Measurements from ENCODE around the gene HOXC12. TPM values are rescaled to one million over a fixed set of nuclear protein-coding genes. Genes with fewer than 3 reads are reported as not detected.

The HOXC12 gene
- polyA plus RNA-seq, 4 donors: not detected

DNA sequence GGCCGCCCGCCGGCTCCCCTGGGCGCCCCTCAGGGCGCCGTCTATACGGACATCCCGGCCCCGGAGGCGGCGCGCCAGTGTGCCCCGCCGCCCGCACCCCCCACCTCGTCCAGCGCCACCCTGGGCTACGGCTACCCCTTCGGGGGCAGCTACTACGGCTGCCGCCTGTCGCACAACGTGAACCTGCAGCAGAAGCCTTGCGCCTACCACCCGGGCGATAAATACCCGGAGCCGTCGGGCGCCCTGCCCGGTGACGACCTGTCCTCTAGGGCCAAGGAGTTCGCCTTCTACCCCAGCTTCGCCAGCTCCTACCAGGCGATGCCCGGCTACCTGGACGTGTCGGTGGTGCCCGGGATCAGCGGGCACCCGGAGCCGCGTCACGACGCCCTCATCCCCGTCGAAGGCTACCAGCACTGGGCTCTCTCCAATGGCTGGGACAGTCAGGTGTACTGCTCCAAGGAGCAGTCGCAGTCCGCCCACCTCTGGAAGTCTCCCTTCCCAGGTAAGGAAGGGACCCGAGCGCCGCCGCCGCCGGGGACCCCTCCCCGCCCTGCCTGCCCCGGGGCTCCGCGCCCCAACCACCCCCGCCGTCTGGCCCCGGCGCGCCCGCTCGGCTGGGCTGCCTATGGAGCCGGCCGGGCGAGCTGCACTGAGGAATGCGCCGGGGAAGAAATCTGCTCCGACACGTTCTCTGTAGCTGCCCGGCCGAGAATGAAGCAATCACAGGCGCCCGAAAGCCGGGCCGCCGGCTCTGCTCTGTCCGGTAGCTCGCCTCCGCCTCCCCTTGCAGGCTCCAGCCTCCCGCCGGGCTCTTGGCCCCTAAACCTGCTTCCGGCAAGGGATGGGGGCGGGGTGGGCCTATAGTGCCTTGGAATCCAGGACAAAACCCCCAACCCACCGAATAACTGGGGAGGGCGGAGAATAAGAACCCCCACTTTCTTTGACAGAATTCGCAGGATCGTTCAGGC, 15.3 kb upstream of the HOXC12 start:
- Histone ChIP-seq H3K4me1 (ENCODE audit: control insufficient read depth in 3 of 3, insufficient read depth in 2 of 3, low read depth in 1 of 3, low read length in 2 of 3) (peaks cover 0 to 3% (median 0%) of the 10 kb centered on the region in 3 donors), H3K27me3 (ENCODE audit: control insufficient read depth in 3 of 3, insufficient read depth in 3 of 3, low read length in 3 of 3) (peaks cover 10 to 90% (median 55%) of the 10 kb centered on the region in 3 donors), H3K9me3 (ENCODE audit: control insufficient read depth in 2 of 2, insufficient read depth in 1 of 2, low read depth in 1 of 2, low read length in 1 of 2) (peaks cover 0 to 8% of the 10 kb centered on the region in 2 donors), H3K27ac (ENCODE audit: low read depth in 1 of 3, low read length in 2 of 3) (no peak overlapping the region), H3K4me3 (ENCODE audit: low read depth in 1 of 3, low read length in 3 of 3) (no peak overlapping the region), H3K36me3 (ENCODE audit: control insufficient read depth in 3 of 3, insufficient read depth in 2 of 3, low read depth in 1 of 3, low read length in 3 of 3) (no peaks in the 10 kb centered on the region)
- DNase-seq: no peak
- WGBS, 3 donors: 7 to 12% (median 8%) methylated on average over 78 to 91 of the region's 91 CpGs
- FAIRE-seq: no peak

GRCh38 chr12:53940443-53941014, 14.2 kb upstream of the HOXC12 start:
- FAIRE-seq (no peak), DNase-seq (no peak)
- Histone ChIP-seq H3K4me1 (ENCODE audit: control insufficient read depth in 3 of 3, insufficient read depth in 2 of 3, low read depth in 1 of 3, low read length in 2 of 3) (peaks cover 0 to 3% (median 0%) of the 10 kb centered on the region in 3 donors), H3K4me3 (ENCODE audit: low read depth in 1 of 3, low read length in 3 of 3) (no peak overlapping the region), H3K36me3 (ENCODE audit: control insufficient read depth in 3 of 3, insufficient read depth in 2 of 3, low read depth in 1 of 3, low read length in 3 of 3) (no peaks in the 10 kb centered on the region), H3K9me3 (ENCODE audit: control insufficient read depth in 2 of 2, insufficient read depth in 1 of 2, low read depth in 1 of 2, low read length in 1 of 2) (peaks cover 0 to 8% of the 10 kb centered on the region in 2 donors), H3K27me3 (ENCODE audit: control insufficient read depth in 3 of 3, insufficient read depth in 3 of 3, low read length in 3 of 3) (peaks cover 13 to 90% (median 56%) of the 10 kb centered on the region in 3 donors), H3K27ac (ENCODE audit: low read depth in 1 of 3, low read length in 2 of 3) (no peak overlapping the region)
- 8 to 14% (median 14%) methylated on average over 9 of the region's 9 CpGs for WGBS, 3 donors

- Histone ChIP-seq H3K27ac (ENCODE audit: low read depth in 1 of 3, low read length in 2 of 3) (no peak overlapping the region), H3K27me3 (ENCODE audit: control insufficient read depth in 3 of 3, insufficient read depth in 3 of 3, low read length in 3 of 3) (peaks cover 14 to 90% (median 57%) of the 10 kb centered on the region in 3 donors), H3K4me3 (ENCODE audit: low read depth in 1 of 3, low read length in 3 of 3) (no peak overlapping the region), H3K36me3 (ENCODE audit: control insufficient read depth in 3 of 3, insufficient read depth in 2 of 3, low read depth in 1 of 3, low read length in 3 of 3) (no peaks in the 10 kb centered on the region), H3K4me1 (ENCODE audit: control insufficient read depth in 3 of 3, insufficient read depth in 2 of 3, low read depth in 1 of 3, low read length in 2 of 3) (peaks cover 0 to 3% (median 0%) of the 10 kb centered on the region in 3 donors), H3K9me3 (ENCODE audit: control insufficient read depth in 2 of 2, insufficient read depth in 1 of 2, low read depth in 1 of 2, low read length in 1 of 2) (peaks cover 0 to 8% of the 10 kb centered on the region in 2 donors)
- FAIRE-seq (no peak), DNase-seq (no peak)
Measured at GRCh38 chr12:53941187-53941586, 13.5 kb upstream of the HOXC12 start.

GRCh38 chr12:53941750-53942149, 13.0 kb upstream of the HOXC12 start:
- H3K27ac ChIP-seq (ENCODE audit: low read depth in 1 of 3, low read length in 2 of 3): no peak overlapping the region
- no peaks in the 10 kb centered on the region for H3K36me3 ChIP-seq (ENCODE audit: control insufficient read depth in 3 of 3, insufficient read depth in 2 of 3, low read depth in 1 of 3, low read length in 3 of 3)
- peaks cover 0 to 8% of the 10 kb centered on the region in 2 donors for H3K9me3 ChIP-seq (ENCODE audit: control insufficient read depth in 2 of 2, insufficient read depth in 1 of 2, low read depth in 1 of 2, low read length in 1 of 2)
- WGBS, 3 donors: 10 to 17% (median 11%) methylated on average over 4 to 5 of the region's 5 CpGs
- DNase-seq (no peak), FAIRE-seq (no peak)
- peaks cover 0 to 3% (median 0%) of the 10 kb centered on the region in 3 donors for H3K4me1 ChIP-seq (ENCODE audit: control insufficient read depth in 3 of 3, insufficient read depth in 2 of 3, low read depth in 1 of 3, low read length in 2 of 3)
- H3K27me3 ChIP-seq (ENCODE audit: control insufficient read depth in 3 of 3, insufficient read depth in 3 of 3, low read length in 3 of 3): peaks cover 18 to 89% (median 57%) of the 10 kb centered on the region in 3 donors
- no peak overlapping the region for H3K4me3 ChIP-seq (ENCODE audit: low read depth in 1 of 3, low read length in 3 of 3)

- no peak overlapping the region for H3K27ac ChIP-seq (ENCODE audit: low read depth in 1 of 3, low read length in 2 of 3)
- peaks cover 0 to 3% (median 0%) of the 10 kb centered on the region in 3 donors for H3K4me1 ChIP-seq (ENCODE audit: control insufficient read depth in 3 of 3, insufficient read depth in 2 of 3, low read depth in 1 of 3, low read length in 2 of 3)
- DNase-seq: no peak
- no peak for FAIRE-seq
- H3K27me3 ChIP-seq (ENCODE audit: control insufficient read depth in 3 of 3, insufficient read depth in 3 of 3, low read length in 3 of 3): peaks cover 20 to 89% (median 54%) of the 10 kb centered on the region in 3 donors
- 13 to 15% (median 14%) methylated on average over 2 of the region's 2 CpGs for WGBS, 3 donors
- H3K36me3 ChIP-seq (ENCODE audit: control insufficient read depth in 3 of 3, insufficient read depth in 2 of 3, low read depth in 1 of 3, low read length in 3 of 3): no peaks in the 10 kb centered on the region
- no peak overlapping the region for H3K4me3 ChIP-seq (ENCODE audit: low read depth in 1 of 3, low read length in 3 of 3)
- peaks cover 0 to 7% of the 10 kb centered on the region in 2 donors for H3K9me3 ChIP-seq (ENCODE audit: control insufficient read depth in 2 of 2, insufficient read depth in 1 of 2, low read depth in 1 of 2, low read length in 1 of 2)
Measured at GRCh38 chr12:53942467-53942997, 12.2 kb upstream of the HOXC12 start.

GRCh38 chr12:53944209-53944608, 10.5 kb upstream of the HOXC12 start:
- no peak overlapping the region for H3K27ac ChIP-seq (ENCODE audit: low read depth in 1 of 3, low read length in 2 of 3)
- 16 to 23% (median 18%) methylated on average over 4 of the region's 4 CpGs for WGBS, 3 donors
- FAIRE-seq: no peak
- peaks cover 16 to 91% (median 56%) of the 10 kb centered on the region in 3 donors for H3K27me3 ChIP-seq (ENCODE audit: control insufficient read depth in 3 of 3, insufficient read depth in 3 of 3, low read length in 3 of 3)
- no peaks in the 10 kb centered on the region for H3K36me3 ChIP-seq (ENCODE audit: control insufficient read depth in 3 of 3, insufficient read depth in 2 of 3, low read depth in 1 of 3, low read length in 3 of 3)
- no peak overlapping the region for H3K4me3 ChIP-seq (ENCODE audit: low read depth in 1 of 3, low read length in 3 of 3)
- no peaks in the 10 kb centered on the region for H3K4me1 ChIP-seq (ENCODE audit: control insufficient read depth in 3 of 3, insufficient read depth in 2 of 3, low read depth in 1 of 3, low read length in 2 of 3)
- H3K9me3 ChIP-seq (ENCODE audit: control insufficient read depth in 2 of 2, insufficient read depth in 1 of 2, low read depth in 1 of 2, low read length in 1 of 2): no peaks in the 10 kb centered on the region
- DNase-seq: no peak

DNA sequence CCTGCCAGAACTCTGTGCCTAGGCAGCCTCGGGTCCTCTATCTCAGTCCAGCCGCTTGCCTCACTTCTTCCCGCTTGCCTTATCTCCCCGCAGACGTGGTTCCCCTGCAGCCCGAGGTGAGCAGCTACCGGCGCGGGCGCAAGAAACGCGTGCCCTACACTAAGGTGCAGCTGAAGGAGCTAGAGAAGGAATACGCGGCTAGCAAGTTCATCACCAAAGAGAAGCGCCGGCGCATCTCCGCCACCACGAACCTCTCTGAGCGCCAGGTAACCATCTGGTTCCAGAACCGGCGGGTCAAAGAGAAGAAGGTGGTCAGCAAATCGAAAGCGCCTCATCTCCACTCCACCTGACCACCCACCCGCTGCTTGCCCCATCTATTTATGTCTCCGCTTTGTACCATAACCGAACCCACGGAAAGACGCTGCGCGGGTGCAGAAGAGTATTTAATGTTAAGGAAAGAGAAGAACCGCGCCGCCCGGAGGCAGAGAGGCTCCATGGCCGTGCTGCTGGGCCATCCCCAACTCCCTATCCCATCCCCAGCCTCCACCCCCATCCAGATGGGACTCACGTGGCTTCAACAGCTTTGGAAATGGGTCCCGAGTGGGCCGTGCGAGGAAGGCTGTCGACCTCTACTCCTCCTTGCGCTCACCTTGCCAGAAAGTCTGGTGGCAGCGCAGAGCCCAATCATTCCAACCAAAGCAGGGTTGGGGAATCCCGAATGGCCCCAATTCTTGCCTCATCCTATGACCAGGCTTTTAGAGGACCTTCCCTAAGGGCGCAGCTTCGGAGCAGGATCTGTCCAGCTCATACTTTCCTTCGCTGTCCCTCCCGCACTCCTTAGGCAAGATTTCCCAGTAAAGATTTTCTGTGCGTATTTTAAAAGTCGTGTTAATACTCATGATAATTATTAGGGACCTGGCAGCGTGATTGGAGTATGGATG, 9.5 kb upstream of the HOXC12 start:
- Histone ChIP-seq H3K4me3 (ENCODE audit: low read depth in 1 of 3, low read length in 3 of 3) (no peak overlapping the region), H3K36me3 (ENCODE audit: control insufficient read depth in 3 of 3, insufficient read depth in 2 of 3, low read depth in 1 of 3, low read length in 3 of 3) (no peaks in the 10 kb centered on the region), H3K9me3 (ENCODE audit: control insufficient read depth in 2 of 2, insufficient read depth in 1 of 2, low read depth in 1 of 2, low read length in 1 of 2) (no peaks in the 10 kb centered on the region), H3K27me3 (ENCODE audit: control insufficient read depth in 3 of 3, insufficient read depth in 3 of 3, low read length in 3 of 3) (peaks cover 15 to 91% (median 63%) of the 10 kb centered on the region in 3 donors), H3K4me1 (ENCODE audit: control insufficient read depth in 3 of 3, insufficient read depth in 2 of 3, low read depth in 1 of 3, low read length in 2 of 3) (no peaks in the 10 kb centered on the region), H3K27ac (ENCODE audit: low read depth in 1 of 3, low read length in 2 of 3) (no peak overlapping the region)
- DNase-seq: no peak
- 8 to 13% (median 8%) methylated on average over 51 of the region's 51 CpGs for WGBS, 3 donors
- FAIRE-seq: no peak

DNA sequence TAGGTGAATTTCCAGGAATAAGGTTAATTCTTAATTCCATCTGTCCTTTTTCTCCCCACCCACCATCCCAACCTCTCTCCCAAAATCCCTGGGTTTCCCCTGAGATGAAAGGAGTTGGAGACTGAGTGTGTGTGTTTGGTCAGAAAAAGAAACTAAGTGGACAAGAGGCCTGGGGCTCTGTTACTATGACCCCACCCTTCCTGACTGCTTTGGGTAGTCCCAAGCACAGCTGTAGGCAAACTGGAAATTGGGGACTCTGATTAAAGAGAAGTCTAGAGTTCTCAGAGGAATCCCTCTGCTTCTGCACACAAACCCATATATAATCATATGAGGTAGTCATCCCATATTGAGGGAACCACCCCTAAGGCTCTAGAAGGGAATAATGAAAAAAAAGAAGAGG, 7.0 kb upstream of the HOXC12 start:
- no peak for FAIRE-seq
- Histone ChIP-seq H3K27ac (ENCODE audit: low read depth in 1 of 3, low read length in 2 of 3) (no peak overlapping the region), H3K9me3 (ENCODE audit: control insufficient read depth in 2 of 2, insufficient read depth in 1 of 2, low read depth in 1 of 2, low read length in 1 of 2) (no peaks in the 10 kb centered on the region), H3K36me3 (ENCODE audit: control insufficient read depth in 3 of 3, insufficient read depth in 2 of 3, low read depth in 1 of 3, low read length in 3 of 3) (no peaks in the 10 kb centered on the region), H3K4me1 (ENCODE audit: control insufficient read depth in 3 of 3, insufficient read depth in 2 of 3, low read depth in 1 of 3, low read length in 2 of 3) (no peaks in the 10 kb centered on the region), H3K4me3 (ENCODE audit: low read depth in 1 of 3, low read length in 3 of 3) (no peak overlapping the region), H3K27me3 (ENCODE audit: control insufficient read depth in 3 of 3, insufficient read depth in 3 of 3, low read length in 3 of 3) (peaks cover 22 to 94% (median 76%) of the 10 kb centered on the region in 3 donors)
- no peak for DNase-seq
